VCaP (cell line): Measurements from ENCODE around the gene RHNO1.
A peak's percentile ranks its signal among the peaks of the same experiment; 100 is the strongest.

Experiments
- H3K27ac ChIP-seq: fragments of 450-650 bp; 2 replicates; pipeline ENCODE4 v1.5.1; 2017
- TF ChIP-seq, protein P1 (sequence below): fragments of 450-650 bp; conservative IDR thresholded peaks from 2 replicates; pipeline ENCODE4 v1.5.1; 2017; ENCODE audit warnings: mild to moderate bottlenecking, moderate library complexity

RHNO1 gene, protein sequence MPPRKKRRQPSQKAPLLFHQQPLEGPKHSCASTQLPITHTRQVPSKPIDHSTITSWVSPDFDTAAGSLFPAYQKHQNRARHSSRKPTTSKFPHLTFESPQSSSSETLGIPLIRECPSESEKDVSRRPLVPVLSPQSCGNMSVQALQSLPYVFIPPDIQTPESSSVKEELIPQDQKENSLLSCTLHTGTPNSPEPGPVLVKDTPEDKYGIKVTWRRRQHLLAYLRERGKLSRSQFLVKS

DNA sequence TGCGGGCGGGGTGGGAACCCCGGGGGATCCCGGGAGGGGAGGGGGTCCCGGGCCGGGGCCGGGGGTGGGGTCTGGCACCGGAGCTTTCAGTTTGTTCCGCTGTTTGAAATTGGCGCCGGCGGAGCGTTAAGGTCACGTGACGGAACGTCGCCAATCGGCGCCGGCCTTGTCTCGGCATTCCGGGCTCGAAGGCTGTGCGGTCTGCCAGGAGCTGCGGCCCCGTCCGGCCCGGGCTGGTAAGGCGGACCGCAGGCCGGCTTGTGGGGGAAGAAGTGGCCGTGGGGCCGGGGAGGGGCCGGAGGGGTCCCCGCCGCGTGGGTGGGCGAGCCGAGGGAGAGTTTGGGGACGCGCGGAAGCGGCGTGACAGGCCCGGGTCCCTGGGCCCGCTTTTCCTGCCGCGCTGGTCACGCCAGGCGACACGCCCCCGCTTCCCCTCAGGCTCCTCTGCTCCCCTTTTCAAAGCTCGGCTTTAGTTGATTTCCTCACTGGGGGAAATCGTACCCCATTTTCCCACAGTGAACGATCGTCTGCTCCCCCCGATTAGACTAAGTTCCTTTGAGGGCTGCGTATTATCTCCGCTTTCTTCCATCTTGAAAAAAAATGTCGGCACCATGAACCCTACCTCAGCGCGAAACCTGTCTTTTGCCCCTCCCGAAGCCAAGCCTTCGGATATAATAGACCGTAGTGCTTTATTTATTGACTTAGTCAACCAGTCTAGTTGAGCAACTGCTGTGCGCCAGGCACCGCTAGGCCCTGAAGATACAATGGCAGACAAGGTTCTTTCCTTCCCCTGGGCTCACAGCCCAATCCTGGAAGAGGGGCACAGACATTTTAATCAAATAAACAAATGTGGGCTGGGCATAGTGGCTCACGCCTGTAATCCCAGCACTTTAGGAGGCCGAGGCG lies at the start of gene RHNO1, which contains the start of gene FOXM1:
Gene RHNO1 (plus strand): TSS at position 177 of the 906 bp plus-strand sequence. CDS start 8,144 bp downstream, outside the sequence.
Gene FOXM1 (minus strand): TSS at position 128 of the 906 bp plus-strand sequence. CDS start 2,696 bp downstream, outside the sequence.
- H3K27ac ChIP-seq: peak within 1 kb of the TSS; percentile 96
- TF ChIP-seq, protein P1, sequence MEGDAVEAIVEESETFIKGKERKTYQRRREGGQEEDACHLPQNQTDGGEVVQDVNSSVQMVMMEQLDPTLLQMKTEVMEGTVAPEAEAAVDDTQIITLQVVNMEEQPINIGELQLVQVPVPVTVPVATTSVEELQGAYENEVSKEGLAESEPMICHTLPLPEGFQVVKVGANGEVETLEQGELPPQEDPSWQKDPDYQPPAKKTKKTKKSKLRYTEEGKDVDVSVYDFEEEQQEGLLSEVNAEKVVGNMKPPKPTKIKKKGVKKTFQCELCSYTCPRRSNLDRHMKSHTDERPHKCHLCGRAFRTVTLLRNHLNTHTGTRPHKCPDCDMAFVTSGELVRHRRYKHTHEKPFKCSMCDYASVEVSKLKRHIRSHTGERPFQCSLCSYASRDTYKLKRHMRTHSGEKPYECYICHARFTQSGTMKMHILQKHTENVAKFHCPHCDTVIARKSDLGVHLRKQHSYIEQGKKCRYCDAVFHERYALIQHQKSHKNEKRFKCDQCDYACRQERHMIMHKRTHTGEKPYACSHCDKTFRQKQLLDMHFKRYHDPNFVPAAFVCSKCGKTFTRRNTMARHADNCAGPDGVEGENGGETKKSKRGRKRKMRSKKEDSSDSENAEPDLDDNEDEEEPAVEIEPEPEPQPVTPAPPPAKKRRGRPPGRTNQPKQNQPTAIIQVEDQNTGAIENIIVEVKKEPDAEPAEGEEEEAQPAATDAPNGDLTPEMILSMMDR: peak; percentile 16; the same call in 1 of the 2 replicates

DNA sequence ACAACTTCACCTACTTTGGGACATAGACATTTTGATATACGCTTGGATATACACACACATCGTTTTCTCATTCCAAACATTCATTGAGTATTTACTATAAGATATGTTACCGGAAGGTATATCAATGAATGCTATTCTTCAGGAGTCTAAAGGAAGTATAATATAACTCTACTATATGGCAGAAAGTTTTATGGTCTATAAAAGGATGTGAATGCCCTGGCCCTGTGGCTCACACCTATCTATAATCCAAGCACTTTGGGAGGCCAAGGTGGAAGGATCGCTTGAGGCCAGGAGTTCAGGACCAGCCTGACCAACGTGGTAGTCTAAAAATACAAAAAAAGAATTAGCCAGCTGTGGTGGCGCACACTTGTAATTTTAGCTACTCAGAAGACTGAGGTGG lies 47.7 kb upstream of the RHNO1 start:
- no peak overlapping the region for H3K27ac ChIP-seq
- TF ChIP-seq, protein P1: no peak

DNA sequence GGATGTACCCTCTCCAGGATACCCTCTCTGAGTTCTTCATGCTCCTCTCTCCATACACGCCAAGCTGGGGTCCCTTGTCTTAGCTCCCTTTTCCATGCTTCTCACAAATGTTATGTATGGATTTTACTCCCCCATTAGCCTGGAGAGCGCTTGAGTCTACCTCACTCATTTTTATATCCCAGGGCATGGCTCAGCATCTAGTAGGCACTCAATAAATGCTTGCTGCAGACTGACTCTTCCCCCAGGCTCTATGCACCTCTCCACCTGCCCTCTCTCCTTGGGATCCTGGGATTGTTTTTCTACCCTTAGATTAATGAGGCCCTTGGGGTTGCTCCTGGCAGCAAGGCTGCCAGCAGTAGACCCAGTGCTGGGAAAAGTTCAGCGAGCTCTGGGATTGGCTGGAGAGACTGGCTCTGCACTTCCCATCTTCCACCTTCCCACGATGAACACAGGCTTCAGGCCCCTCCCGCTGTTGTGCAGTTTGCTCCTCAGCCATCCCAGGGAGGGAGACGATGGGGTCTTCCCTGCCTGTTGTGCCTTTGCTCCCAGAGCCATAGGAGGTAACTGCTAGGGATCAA lies 44.4 kb upstream of the RHNO1 start:
- TF ChIP-seq, protein P1: no peak
- H3K27ac ChIP-seq: no peak overlapping the region

DNA sequence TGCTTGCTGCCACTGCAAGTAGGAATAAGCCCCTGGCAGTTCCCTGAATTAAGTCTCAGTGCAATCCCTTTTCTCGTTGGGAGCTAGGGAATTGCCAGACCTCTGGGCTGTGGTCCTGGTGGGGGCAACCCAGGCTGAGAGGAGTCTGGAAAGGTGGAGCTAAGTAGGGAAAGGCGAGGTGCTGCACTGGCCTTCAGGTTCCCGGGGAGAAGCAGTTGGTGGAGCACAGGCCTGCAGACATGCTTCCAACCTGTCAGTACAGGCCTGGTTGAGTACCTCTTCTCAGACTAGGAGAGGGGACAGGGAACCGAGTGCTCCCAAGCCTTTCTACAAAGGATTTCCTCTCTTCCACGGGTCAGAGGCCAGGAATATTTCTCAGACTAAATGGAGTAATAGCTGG lies 43.7 kb upstream of the RHNO1 start:
- TF ChIP-seq, protein P1: no peak
- H3K27ac ChIP-seq: no peak overlapping the region

DNA sequence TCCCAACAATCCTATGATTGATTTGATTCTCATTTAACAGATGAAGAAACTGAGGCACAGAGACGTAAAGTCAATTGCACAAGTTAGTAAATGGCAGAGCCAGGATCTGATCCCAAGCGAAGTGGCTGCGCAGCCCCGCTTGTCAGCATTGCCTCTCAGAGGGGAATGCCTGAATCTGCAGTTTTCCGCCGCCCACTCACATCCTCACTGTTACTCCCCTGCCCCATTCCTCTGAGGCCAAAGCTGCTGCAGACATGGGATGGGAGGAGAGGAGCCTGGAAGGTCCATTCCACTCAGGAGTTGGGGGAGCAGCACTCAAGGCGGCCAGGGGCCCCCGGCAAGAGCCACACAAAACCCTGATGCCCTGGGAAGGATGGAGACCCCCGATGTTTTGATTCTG lies 43.2 kb upstream of the RHNO1 start:
- no peak overlapping the region for H3K27ac ChIP-seq
- TF ChIP-seq, protein P1: no peak

DNA sequence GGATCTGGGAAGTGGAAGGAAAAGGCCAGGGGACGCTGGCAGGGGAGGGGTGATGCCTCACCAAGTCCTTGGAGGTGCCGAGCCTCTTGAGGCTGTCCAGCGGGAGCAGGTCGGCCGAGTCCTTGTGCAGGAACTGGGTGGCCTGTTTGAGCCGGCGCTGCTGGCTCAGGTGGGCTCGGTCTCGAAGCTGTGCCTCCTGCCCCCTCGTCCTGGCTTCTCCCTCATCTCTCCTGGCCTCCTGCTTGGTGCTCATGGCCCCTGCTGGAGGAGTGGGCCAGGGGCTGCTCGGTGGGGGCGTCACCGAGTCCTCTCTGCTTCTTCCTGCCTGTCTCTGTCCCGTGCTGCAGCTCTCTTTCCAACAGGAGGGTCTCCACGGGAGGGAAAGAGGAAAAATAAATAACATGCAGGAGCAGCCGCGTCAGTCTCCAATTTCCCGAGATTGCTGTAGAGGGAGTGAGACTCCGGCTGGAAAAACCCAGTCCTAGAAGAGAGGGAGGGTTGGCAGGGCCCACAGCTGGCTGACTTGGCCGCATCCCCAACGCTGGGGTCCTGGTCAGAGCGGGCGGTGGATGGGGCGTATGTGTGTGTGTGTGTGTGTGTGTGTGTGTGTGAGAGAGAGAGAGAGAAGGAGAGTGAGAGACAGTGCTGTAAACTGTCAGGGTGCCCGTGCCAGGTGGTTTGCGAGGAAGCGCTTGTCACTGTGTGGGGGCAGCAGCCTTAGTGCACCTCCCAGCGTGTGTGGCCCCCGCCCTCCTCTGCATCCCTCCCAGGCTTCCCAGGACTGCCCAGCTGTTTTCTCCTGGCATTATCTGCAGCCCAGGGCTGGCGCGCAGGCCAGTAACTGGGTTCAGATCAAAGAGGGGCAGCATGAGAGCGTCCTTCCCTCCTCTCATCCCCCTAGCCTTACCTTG lies 42.2 kb upstream of the RHNO1 start, which contains the start of gene NRIP2:
Gene NRIP2 (minus strand): TSS at position 455 of the 911 bp plus-strand sequence. CDS start 52 bp downstream, at position 403.
- H3K27ac ChIP-seq: peak within 1 kb of the TSS; percentile 15; the same call in 1 of the 2 replicates
- TF ChIP-seq, protein P1: peak; percentile 23
